ENCODE results near the gene YTHDC1. TPM values are rescaled to one million over a fixed set of nuclear protein-coding genes. Genes with fewer than 3 reads are reported as not detected.

The YTHDC1 gene
- total RNA-seq, 2 donors from 2014 or later: 37.0 to 89.9 TPM

- no peaks in the 10 kb centered on the region for H3K9me3 ChIP-seq
- no peaks in the 10 kb centered on the region for H3K36me3 ChIP-seq
- DNase-seq (ENCODE audit: low spot score) (no peak), ATAC-seq (ENCODE audit: insufficient number of reproducible peaks, low FRiP score, low read depth) (no peak)
- no peaks in the 10 kb centered on the region for H3K4me1 ChIP-seq (ENCODE audit: control insufficient read depth in 1 of 2, low read depth in 2 of 2)
- no peaks in the 10 kb centered on the region for H3K27me3 ChIP-seq (replicated peaks; ENCODE audit: insufficient read depth)
- no peak overlapping the region for H3K4me3 ChIP-seq
- no peak for TF ChIP-seq CTCF (IDR thresholded peaks at IDR 0.05)
- H3K27ac ChIP-seq: no peak overlapping the region
These were observed 52.8 kb downstream of the YTHDC1 start for GRCh38 chr4:68297137-68297536.

DNA sequence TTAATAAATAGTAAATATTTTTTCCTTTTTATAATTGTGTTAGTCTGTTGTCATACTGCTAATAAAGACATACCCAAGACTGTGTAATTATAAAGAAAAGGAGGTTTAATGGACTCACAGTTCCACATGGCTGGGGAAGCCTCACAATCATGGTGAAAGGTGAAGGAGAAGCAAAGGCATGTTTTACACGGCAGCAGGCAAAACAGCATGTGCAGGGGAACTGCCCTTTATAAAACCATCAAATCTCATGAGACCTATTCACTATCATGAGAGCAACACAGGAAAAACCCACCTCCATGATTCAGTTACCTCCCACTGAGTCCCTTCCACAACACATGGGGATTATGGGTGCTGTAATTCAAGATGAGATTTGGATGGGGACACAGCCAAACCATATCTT lies 58.6 kb downstream of the YTHDC1 start:
- Histone ChIP-seq H3K36me3 (no peaks in the 10 kb centered on the region), H3K4me1 (ENCODE audit: control insufficient read depth in 1 of 2, low read depth in 2 of 2) (no peaks in the 10 kb centered on the region), H3K27ac (no peak overlapping the region), H3K27me3 (replicated peaks; ENCODE audit: insufficient read depth) (no peaks in the 10 kb centered on the region), H3K9me3 (no peaks in the 10 kb centered on the region), H3K4me3 (no peak overlapping the region)
- TF ChIP-seq CTCF (IDR thresholded peaks at IDR 0.05): no peak
- no peak for ATAC-seq (ENCODE audit: insufficient number of reproducible peaks, low FRiP score, low read depth)
- DNase-seq (ENCODE audit: low spot score): no peak

DNA sequence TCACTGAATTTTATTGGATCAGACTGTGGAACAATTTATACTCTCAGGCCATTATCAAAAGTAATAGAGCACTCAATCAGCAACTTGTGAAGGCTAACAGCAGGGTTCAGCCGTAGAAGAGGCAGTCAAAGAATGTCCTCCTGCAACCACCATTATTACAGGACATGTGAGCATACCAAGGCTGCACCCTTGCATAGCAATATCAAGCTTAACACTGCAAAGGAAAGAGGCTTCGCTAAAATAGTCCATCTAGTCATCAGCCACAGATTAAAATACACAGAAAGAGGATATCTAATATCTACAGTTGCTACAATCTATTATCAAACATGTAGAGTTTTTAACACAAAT lies 61.5 kb downstream of the YTHDC1 start:
- TF ChIP-seq CTCF (IDR thresholded peaks at IDR 0.05): no peak
- no peak for ATAC-seq (ENCODE audit: insufficient number of reproducible peaks, low FRiP score, low read depth)
- DNase-seq (ENCODE audit: low spot score): no peak
- Histone ChIP-seq H3K36me3 (no peaks in the 10 kb centered on the region), H3K27me3 (replicated peaks; ENCODE audit: insufficient read depth) (no peaks in the 10 kb centered on the region), H3K4me1 (ENCODE audit: control insufficient read depth in 1 of 2, low read depth in 2 of 2) (no peaks in the 10 kb centered on the region), H3K9me3 (no peaks in the 10 kb centered on the region), H3K27ac (no peak overlapping the region), H3K4me3 (no peak overlapping the region)

DNA sequence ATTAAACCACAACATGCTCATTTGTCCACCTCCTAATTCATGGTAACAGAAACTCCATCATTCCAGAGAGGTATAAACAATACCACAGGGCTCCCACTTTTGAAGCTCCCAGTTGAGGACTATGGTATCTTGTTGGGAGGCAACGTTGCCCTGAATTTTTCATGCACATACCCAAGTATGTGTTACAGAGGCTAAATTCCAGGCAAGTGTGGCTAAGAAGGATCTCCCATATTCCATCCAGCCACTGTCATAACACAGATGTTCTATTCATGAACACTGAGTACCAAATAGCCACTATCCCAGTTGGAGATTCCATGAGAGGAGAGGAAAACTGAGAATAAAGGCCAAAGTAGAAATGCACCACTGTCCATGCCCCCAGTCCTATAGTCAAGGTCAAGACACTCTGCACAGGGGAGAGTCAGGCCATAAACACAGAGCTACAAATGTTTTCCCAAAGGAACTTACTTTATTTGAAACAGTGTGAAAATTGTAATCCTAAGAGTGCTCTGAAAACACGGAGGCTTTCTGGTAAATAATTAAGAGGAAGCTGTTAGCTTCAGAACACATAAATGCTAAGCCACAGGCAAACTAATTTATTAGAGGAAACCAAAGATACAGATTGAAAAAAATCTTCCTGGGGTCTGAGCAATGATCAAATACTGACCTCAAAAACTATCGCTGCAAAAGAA lies 62.0 kb downstream of the YTHDC1 start:
- DNase-seq (ENCODE audit: low spot score) (no peak), ATAC-seq (ENCODE audit: insufficient number of reproducible peaks, low FRiP score, low read depth) (no peak)
- H3K9me3 ChIP-seq: no peaks in the 10 kb centered on the region
- no peak overlapping the region for H3K4me3 ChIP-seq
- no peaks in the 10 kb centered on the region for H3K36me3 ChIP-seq
- no peaks in the 10 kb centered on the region for H3K4me1 ChIP-seq (ENCODE audit: control insufficient read depth in 1 of 2, low read depth in 2 of 2)
- H3K27ac ChIP-seq: no peak overlapping the region
- no peak for TF ChIP-seq CTCF (IDR thresholded peaks at IDR 0.05)
- H3K27me3 ChIP-seq (replicated peaks; ENCODE audit: insufficient read depth): no peaks in the 10 kb centered on the region

- TF ChIP-seq CTCF (IDR thresholded peaks at IDR 0.05): no peak
- no peak for ATAC-seq (ENCODE audit: insufficient number of reproducible peaks, low FRiP score, low read depth)
- Histone ChIP-seq H3K27me3 (replicated peaks; ENCODE audit: insufficient read depth) (no peaks in the 10 kb centered on the region), H3K9me3 (no peaks in the 10 kb centered on the region), H3K36me3 (no peaks in the 10 kb centered on the region), H3K4me3 (no peak overlapping the region), H3K4me1 (ENCODE audit: control insufficient read depth in 1 of 2, low read depth in 2 of 2) (no peaks in the 10 kb centered on the region), H3K27ac (no peak overlapping the region)
- DNase-seq (ENCODE audit: low spot score): no peak
These were observed 66.2 kb downstream of the YTHDC1 start for GRCh38 chr4:68283714-68284113.
